Right lobe of liver (tissue), 4 donors: Measurements from ENCODE around the gene PLXNA2.

Experiments used
- POLR2A ChIP-seq: fragments of 450-650 bp; IDR thresholded peaks from one replicate; pipeline ENCODE4 v1.6.1; 2017; ENCODE audit warnings: antibody characterized with exemption, mild to moderate bottlenecking
- TF ChIP-seq, protein P1 (sequence below), 4 donors: fragments of 200-600 bp in 3 of 4; fragments of 450-650 bp in 1 of 4; IDR thresholded peaks; one replicate each; pipeline versions ENCODE4 v1.5.1 to v1.8.0; 2016 to 2022; ENCODE audit warnings: antibody characterized with exemption in 4 of 4, mild to moderate bottlenecking in 2 of 4
- donor health status: DM: no; HTN: no; CAD: no.
- donor health status: DM: no; HTN: no; CAD: no.
- donor health status: DM: no; HTN: yes; CAD: no.

- TF ChIP-seq, protein P1, sequence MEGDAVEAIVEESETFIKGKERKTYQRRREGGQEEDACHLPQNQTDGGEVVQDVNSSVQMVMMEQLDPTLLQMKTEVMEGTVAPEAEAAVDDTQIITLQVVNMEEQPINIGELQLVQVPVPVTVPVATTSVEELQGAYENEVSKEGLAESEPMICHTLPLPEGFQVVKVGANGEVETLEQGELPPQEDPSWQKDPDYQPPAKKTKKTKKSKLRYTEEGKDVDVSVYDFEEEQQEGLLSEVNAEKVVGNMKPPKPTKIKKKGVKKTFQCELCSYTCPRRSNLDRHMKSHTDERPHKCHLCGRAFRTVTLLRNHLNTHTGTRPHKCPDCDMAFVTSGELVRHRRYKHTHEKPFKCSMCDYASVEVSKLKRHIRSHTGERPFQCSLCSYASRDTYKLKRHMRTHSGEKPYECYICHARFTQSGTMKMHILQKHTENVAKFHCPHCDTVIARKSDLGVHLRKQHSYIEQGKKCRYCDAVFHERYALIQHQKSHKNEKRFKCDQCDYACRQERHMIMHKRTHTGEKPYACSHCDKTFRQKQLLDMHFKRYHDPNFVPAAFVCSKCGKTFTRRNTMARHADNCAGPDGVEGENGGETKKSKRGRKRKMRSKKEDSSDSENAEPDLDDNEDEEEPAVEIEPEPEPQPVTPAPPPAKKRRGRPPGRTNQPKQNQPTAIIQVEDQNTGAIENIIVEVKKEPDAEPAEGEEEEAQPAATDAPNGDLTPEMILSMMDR (IDR thresholded peaks at IDR 0.05): no peak
- TF ChIP-seq POLR2A: no peak
Observed at GRCh38 chr1:208256556-208256955, 12.4 kb upstream of the PLXNA2 start.
